Measurements from ENCODE around the gene BPIFB1. TPM values are rescaled to one million over a fixed set of nuclear protein-coding genes. Genes with fewer than 3 reads are reported as not detected.

The BPIFB1 gene
- total and polyA plus RNA-seq, 9 of the 15 experiments (the other 6 are each of a cell fraction or from before 2014, with no cell fraction given), result not detected

DNA sequence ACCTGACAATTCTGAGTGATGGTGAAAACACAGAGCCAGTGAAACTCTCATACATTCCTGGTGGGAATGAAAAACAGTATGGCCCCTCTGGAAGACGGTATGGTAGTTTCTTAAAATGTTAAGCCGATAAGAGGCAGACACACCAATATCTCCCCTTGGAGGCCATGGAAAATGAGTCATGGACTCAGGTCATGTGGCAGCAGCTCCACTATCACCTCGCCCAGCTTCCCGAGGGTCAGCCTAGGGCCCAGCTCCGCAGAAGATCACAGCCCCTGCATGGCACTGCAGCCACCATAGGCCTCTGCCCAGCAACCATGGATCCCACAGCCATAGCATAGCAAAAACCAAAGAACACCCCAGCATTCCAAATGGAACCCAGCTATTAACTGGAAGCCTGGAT is 25.8 kb upstream of the BPIFB1 start (continued):
- TF ChIP-seq, protein P1, sequence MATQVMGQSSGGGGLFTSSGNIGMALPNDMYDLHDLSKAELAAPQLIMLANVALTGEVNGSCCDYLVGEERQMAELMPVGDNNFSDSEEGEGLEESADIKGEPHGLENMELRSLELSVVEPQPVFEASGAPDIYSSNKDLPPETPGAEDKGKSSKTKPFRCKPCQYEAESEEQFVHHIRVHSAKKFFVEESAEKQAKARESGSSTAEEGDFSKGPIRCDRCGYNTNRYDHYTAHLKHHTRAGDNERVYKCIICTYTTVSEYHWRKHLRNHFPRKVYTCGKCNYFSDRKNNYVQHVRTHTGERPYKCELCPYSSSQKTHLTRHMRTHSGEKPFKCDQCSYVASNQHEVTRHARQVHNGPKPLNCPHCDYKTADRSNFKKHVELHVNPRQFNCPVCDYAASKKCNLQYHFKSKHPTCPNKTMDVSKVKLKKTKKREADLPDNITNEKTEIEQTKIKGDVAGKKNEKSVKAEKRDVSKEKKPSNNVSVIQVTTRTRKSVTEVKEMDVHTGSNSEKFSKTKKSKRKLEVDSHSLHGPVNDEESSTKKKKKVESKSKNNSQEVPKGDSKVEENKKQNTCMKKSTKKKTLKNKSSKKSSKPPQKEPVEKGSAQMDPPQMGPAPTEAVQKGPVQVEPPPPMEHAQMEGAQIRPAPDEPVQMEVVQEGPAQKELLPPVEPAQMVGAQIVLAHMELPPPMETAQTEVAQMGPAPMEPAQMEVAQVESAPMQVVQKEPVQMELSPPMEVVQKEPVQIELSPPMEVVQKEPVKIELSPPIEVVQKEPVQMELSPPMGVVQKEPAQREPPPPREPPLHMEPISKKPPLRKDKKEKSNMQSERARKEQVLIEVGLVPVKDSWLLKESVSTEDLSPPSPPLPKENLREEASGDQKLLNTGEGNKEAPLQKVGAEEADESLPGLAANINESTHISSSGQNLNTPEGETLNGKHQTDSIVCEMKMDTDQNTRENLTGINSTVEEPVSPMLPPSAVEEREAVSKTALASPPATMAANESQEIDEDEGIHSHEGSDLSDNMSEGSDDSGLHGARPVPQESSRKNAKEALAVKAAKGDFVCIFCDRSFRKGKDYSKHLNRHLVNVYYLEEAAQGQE (IDR thresholded peaks at IDR 0.05; ENCODE audit: borderline replicate concordance), result no peak
- TF ChIP-seq, protein P1 (CRISPR knock-in tag; IDR thresholded peaks at IDR 0.05; ENCODE audit: low read depth), result no peak
- TF ChIP-seq NEUROD1 (IDR thresholded peaks at IDR 0.05; ENCODE audit: borderline replicate concordance, low read depth, low read length, partially characterized antibody) (no peak), TEAD4 (IDR thresholded peaks at IDR 0.05; ENCODE audit: low read length) (peak; percentile 64), TEAD4 (CRISPR knock-in tag; IDR thresholded peaks at IDR 0.05; ENCODE audit: borderline replicate concordance) (no peak), SMAD2 (IDR thresholded peaks at IDR 0.05; ENCODE audit: low read depth, low read length) (no peak), POLR2H (tag; IDR thresholded peaks at IDR 0.05; ENCODE audit: low read depth) (no peak), ZBTB7A (IDR thresholded peaks at IDR 0.05; ENCODE audit: borderline replicate concordance, control insufficient read depth, low read depth, low read length) (no peak), KLF16 (IDR thresholded peaks at IDR 0.05) (no peak), SREBF2 (CRISPR knock-in tag; IDR thresholded peaks at IDR 0.05) (no peak), GTF2F1 (IDR thresholded peaks at IDR 0.05; ENCODE audit: low read depth, low read length) (no peak), SP2 (IDR thresholded peaks at IDR 0.05; ENCODE audit: extremely low read depth, low read depth, low read length, poor library complexity, severe bottlenecking) (no peak), SIRT6 (IDR thresholded peaks at IDR 0.05; ENCODE audit: low read depth, low read length) (no peak), POLR2A (conservative IDR thresholded peaks at IDR 0.05) (no peak), VEZF1 (CRISPR knock-in tag; IDR thresholded peaks at IDR 0.05) (no peak)
- TF ChIP-seq, protein P2, sequence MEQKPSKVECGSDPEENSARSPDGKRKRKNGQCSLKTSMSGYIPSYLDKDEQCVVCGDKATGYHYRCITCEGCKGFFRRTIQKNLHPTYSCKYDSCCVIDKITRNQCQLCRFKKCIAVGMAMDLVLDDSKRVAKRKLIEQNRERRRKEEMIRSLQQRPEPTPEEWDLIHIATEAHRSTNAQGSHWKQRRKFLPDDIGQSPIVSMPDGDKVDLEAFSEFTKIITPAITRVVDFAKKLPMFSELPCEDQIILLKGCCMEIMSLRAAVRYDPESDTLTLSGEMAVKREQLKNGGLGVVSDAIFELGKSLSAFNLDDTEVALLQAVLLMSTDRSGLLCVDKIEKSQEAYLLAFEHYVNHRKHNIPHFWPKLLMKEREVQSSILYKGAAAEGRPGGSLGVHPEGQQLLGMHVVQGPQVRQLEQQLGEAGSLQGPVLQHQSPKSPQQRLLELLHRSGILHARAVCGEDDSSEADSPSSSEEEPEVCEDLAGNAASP (IDR thresholded peaks at IDR 0.05), result no peak
- TF ChIP-seq, protein P3, sequence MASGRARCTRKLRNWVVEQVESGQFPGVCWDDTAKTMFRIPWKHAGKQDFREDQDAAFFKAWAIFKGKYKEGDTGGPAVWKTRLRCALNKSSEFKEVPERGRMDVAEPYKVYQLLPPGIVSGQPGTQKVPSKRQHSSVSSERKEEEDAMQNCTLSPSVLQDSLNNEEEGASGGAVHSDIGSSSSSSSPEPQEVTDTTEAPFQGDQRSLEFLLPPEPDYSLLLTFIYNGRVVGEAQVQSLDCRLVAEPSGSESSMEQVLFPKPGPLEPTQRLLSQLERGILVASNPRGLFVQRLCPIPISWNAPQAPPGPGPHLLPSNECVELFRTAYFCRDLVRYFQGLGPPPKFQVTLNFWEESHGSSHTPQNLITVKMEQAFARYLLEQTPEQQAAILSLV (tag; IDR thresholded peaks at IDR 0.05), result no peak

Measured in K562 (cell line).